ENCODE data around the gene DUSP6. TPM values are rescaled to one million over a fixed set of nuclear protein-coding genes. Genes with fewer than 3 reads are reported as not detected.

Gene DUSP6
- total RNA-seq, 2 donors from 2014 or later, result 30.6 to 36.2 TPM

GRCh38 chr12:89307474-89308253 lies 44.6 kb downstream of the DUSP6 start:
- intact Hi-C loops (cut with DNase I), result no loop called here
- peaks cover 2% of the 10 kb centered on the region for H3K4me1 ChIP-seq (replicated peaks)
- TF ChIP-seq POLR2AphosphoS5 (IDR thresholded peaks at IDR 0.05) (no peak), POLR2A (IDR thresholded peaks at IDR 0.05) (no peak), CTCF (IDR thresholded peaks at IDR 0.05) (no peak)
- DNase-seq (ENCODE audit: low spot score), result no peak
- H3K36me3 ChIP-seq, result no peaks in the 10 kb centered on the region
- no peaks in the 10 kb centered on the region for H3K9me3 ChIP-seq
- no peaks in the 10 kb centered on the region for H3K27me3 ChIP-seq (replicated peaks; ENCODE audit: insufficient read depth)
- no peak overlapping the region for H3K27ac ChIP-seq
- 68% methylated on average over 9 of the region's 9 CpGs for WGBS
- H3K4me3 ChIP-seq, result no peak overlapping the region

DNA sequence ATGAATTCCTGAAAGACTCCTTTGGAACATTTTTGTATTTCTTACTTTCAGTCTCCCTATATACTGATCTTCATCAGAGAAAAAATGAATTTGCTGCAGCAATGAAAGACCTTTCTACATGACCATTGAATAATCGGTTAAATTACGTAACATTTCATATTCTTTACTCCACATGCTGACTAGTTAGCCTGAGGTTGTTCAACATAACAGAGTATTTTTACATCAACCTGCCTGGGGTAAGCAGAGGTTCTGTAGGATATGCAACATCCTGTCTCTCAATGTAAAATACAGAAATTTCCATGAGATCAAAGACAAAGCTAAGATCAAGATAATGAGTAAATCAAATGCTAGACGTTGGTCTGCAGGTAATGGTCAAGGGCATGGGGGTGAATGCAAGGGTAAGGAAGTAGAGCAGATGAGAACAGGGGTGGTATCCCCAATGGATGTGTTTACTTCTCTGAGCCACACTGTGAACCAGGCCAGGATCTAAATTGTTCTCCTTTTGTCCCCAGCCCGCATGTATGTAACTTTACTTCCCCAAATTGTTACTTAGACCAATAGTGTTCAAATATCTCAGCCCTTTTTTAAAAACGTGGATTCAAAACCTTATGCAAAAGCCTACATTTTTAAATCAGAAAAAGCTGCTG lies 45.4 kb downstream of the DUSP6 start:
- TF ChIP-seq CTCF (IDR thresholded peaks at IDR 0.05) (no peak), POLR2A (IDR thresholded peaks at IDR 0.05) (no peak), POLR2AphosphoS5 (IDR thresholded peaks at IDR 0.05) (no peak)
- no peak overlapping the region for H3K4me3 ChIP-seq
- no peaks in the 10 kb centered on the region for H3K36me3 ChIP-seq
- intact Hi-C loops (cut with DNase I), result no loop called here
- DNase-seq (ENCODE audit: low spot score), result no peak
- peaks cover 2% of the 10 kb centered on the region for H3K4me1 ChIP-seq (replicated peaks)
- H3K9me3 ChIP-seq, result no peaks in the 10 kb centered on the region
- no peak overlapping the region for H3K27ac ChIP-seq
- H3K27me3 ChIP-seq (replicated peaks; ENCODE audit: insufficient read depth), result no peaks in the 10 kb centered on the region
- 70% methylated on average over 5 of the region's 5 CpGs for WGBS

- H3K27me3 ChIP-seq (replicated peaks; ENCODE audit: insufficient read depth), result no peaks in the 10 kb centered on the region
These were observed 46.9 kb downstream of the DUSP6 start for GRCh38 chr12:89305373-89305772.

GRCh38 chr12:89299931-89300330 lies 52.4 kb downstream of the DUSP6 start:
- Histone ChIP-seq H3K27me3 (replicated peaks; ENCODE audit: insufficient read depth) (no peaks in the 10 kb centered on the region), H3K27ac (no peak overlapping the region), H3K4me3 (no peak overlapping the region), H3K36me3 (no peaks in the 10 kb centered on the region), H3K9me3 (no peaks in the 10 kb centered on the region), H3K4me1 (replicated peaks) (peaks cover 2% of the 10 kb centered on the region)
- TF ChIP-seq CTCF (IDR thresholded peaks at IDR 0.05), result no peak
- TF ChIP-seq POLR2AphosphoS5 (IDR thresholded peaks at IDR 0.05), result no peak
- TF ChIP-seq POLR2A (IDR thresholded peaks at IDR 0.05), result no peak
- intact Hi-C loops (cut with DNase I), result no loop called here
- WGBS, result 70% methylated on average over 2 of the region's 2 CpGs
- no peak for DNase-seq (ENCODE audit: low spot score)

More at GRCh38 chr12:89305373-89305772, 46.9 kb downstream of the DUSP6 start:
- no peaks in the 10 kb centered on the region for H3K36me3 ChIP-seq
- peaks cover 2% of the 10 kb centered on the region for H3K4me1 ChIP-seq (replicated peaks)
- H3K4me3 ChIP-seq, result no peak overlapping the region
- TF ChIP-seq POLR2AphosphoS5 (IDR thresholded peaks at IDR 0.05) (no peak), POLR2A (IDR thresholded peaks at IDR 0.05) (no peak), CTCF (IDR thresholded peaks at IDR 0.05) (no peak)
- intact Hi-C loops (cut with DNase I), result no loop called here
- DNase-seq (ENCODE audit: low spot score), result no peak
- WGBS, result 46% methylated on average over 1 of the region's 1 CpG
- no peak overlapping the region for H3K27ac ChIP-seq
- H3K9me3 ChIP-seq, result no peaks in the 10 kb centered on the region

GRCh38 chr12:89299417-89299816 lies 52.9 kb downstream of the DUSP6 start:
- intact Hi-C loops (cut with DNase I), result no loop called here
- no peaks in the 10 kb centered on the region for H3K27me3 ChIP-seq (replicated peaks; ENCODE audit: insufficient read depth)
- H3K9me3 ChIP-seq, result no peaks in the 10 kb centered on the region
- no peak overlapping the region for H3K27ac ChIP-seq
- TF ChIP-seq CTCF (IDR thresholded peaks at IDR 0.05), result no peak
- TF ChIP-seq POLR2A (IDR thresholded peaks at IDR 0.05), result no peak
- no peak for TF ChIP-seq POLR2AphosphoS5 (IDR thresholded peaks at IDR 0.05)
- H3K4me3 ChIP-seq, result no peak overlapping the region
- no peaks in the 10 kb centered on the region for H3K4me1 ChIP-seq (replicated peaks)
- H3K36me3 ChIP-seq, result no peaks in the 10 kb centered on the region
- no peak for DNase-seq (ENCODE audit: low spot score)
